Activated CD4-positive, alpha-beta T cell treated with anti-CD3 and anti-CD28 coated beads for 48 hours (primary cell): ENCODE results near the gene PARD3.
"Not testable (repeated sequence)": the region's sequence is repeated elsewhere in the genome, so short reads cannot be mapped to it uniquely, and the experiment has no call there.

Experiments used
- DNase-seq: peaks from one replicate; pipeline ENCODE4 v3.0.0-alpha.2; 2020

PARD3 gene

GRCh38 chr10:34075254-34075926, 739.7 kb downstream of the PARD3 start:
- DNase-seq = no peak

- DNase-seq = no peak
Measured at GRCh38 chr10:34074051-34074450, 741.0 kb downstream of the PARD3 start.

- not testable (repeated sequence) for DNase-seq
Measured at GRCh38 chr10:34067741-34068140, 747.4 kb downstream of the PARD3 start.

- no peak for DNase-seq
Measured at GRCh38 chr10:34063592-34063991, 751.5 kb downstream of the PARD3 start.

- no peak for DNase-seq
Measured at GRCh38 chr10:34061841-34062240, 753.3 kb downstream of the PARD3 start.
